Jurkat, Clone E6-1 (cell line): Measurements from ENCODE around the gene CEBPB.

Source experiments
- DNase-seq: peaks from one replicate; pipeline ENCODE4 v3.0.0-alpha.2; 2011; ENCODE audit warnings: low read depth, low spot score
- H3K4me3 ChIP-seq: 2 replicates; pipeline ENCODE4 v1.5.1; 2011; ENCODE audit warnings: mild to moderate bottlenecking, low read length, control low read depth, moderate library complexity

The CEBPB gene

DNA sequence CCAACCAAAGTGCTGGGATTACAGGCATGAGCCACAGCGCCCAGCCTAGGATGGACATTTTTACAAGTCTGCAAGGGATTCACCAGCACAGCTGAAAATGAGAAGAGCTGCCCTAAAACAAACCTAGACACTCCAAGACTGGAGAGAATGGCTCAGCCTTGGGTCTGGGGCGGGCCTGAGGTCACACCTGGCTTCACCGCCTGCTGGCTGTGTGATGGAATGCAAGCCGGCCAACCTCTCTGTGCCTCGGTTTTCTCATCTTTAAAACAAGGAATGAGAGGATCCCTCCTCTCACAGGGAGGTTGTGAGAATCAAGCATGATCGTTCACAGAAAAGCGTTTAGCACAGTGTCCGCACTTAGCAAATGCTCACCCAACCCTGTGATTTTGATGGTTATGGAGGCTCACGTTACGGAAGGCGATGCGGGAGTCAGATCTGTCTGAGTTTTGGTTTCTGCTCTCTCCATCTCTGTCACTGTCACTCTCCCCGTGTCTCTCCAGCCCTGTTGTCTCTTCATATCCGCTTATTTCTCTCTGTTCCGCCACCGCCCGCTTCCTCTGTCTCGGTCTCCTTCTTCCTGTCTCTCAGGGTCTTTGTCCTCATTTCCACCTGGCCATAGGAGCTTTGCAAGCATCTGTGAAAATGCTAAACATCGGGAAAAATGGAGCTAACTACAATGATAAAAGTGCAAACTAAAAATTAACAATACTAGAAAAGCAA, 47.6 kb downstream of the CEBPB start:
- no peak for DNase-seq
- H3K4me3 ChIP-seq, result no peak overlapping the region

DNA sequence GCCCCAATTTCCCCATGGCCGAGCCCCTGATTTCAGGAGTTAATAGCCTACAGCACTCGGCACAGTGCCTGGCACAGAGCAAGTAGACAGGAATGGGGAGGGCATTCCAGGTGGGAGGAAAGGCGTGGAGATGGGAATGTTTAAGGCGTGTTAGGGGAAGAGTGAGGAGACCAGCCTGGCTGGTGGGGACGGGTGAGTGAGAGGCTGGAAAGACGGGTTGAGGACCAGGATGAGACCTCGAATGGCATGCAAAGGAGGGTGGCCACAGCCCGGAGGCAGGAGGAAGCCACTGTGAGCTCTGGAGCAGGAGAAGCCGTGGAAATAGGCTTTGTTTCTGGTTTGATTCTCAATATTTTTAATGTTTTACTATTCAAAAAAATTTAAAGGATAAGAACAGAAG, 49.5 kb downstream of the CEBPB start:
- no peak for DNase-seq
- no peak overlapping the region for H3K4me3 ChIP-seq

DNA sequence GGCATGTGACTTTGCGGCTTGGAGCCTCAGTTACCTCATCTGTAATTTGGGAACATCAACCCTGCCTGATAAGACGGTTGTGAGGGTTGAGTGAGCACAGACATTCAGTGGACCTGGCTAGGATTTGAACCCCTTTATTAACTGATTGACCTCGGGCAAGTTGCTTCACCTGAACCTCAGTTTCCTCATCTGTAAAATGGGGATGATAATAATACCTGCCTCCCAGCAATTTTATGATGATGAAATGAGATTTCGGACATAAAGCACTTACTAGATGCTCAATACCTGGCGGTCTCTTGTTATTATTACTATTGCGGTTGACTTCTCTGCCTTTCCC, 51.5 kb downstream of the CEBPB start:
- no peak overlapping the region for H3K4me3 ChIP-seq
- DNase-seq, result no peak
